Activated naive CD4-positive, alpha-beta T cell treated with anti-CD3 and anti-CD28 coated beads, Interleukin-2, amount 50 U/mL, for 72 hours (primary cell): ENCODE data around the gene UBA6. TPM values are rescaled to one million over a fixed set of nuclear protein-coding genes. Genes with fewer than 3 reads are reported as not detected.
"Not testable (repeated sequence)": the region's sequence is repeated elsewhere in the genome, so short reads cannot be mapped to it uniquely, and the experiment has no call there.

Experiments used
- ATAC-seq, 2 donors: fragments of 150-1000 bp; cut with Tn5 transposase; 2 replicates each; pipeline ENCODE4 v1.10.0; 2021; ENCODE audit warnings: mild to moderate bottlenecking in 2 of 2, moderate library complexity in 2 of 2
- DNase-seq, 2 donors: peaks; one replicate each; pipeline ENCODE4 v3.0.0; 2021 to 2022; ENCODE audit warnings: low spot score in 2 of 2
- H3K27ac Mint-ChIP-seq, 2 donors: one replicate each; pipeline ENCODE4 v1.8.0; 2022; ENCODE audit warnings: mild to moderate bottlenecking in 2 of 2, mixed read lengths in 2 of 2
- H3K36me3 Mint-ChIP-seq, 2 donors: one replicate each; pipeline ENCODE4 v1.8.0; 2022; ENCODE audit warnings: mixed read lengths in 2 of 2
- H3K9me3 Mint-ChIP-seq, 2 donors: one replicate each; pipeline ENCODE4 v1.8.0; 2022; ENCODE audit warnings: mixed read lengths in 2 of 2
- total RNA-seq, 2 donors: library from RNA; stranded (reverse); gene quantifications; one replicate each; pipeline ENCODE4 v1.2.3, GENCODE V29; 2022

The UBA6 gene
- total RNA-seq, 2 donors from 2014 or later: 90.0 to 94.6 TPM

DNA sequence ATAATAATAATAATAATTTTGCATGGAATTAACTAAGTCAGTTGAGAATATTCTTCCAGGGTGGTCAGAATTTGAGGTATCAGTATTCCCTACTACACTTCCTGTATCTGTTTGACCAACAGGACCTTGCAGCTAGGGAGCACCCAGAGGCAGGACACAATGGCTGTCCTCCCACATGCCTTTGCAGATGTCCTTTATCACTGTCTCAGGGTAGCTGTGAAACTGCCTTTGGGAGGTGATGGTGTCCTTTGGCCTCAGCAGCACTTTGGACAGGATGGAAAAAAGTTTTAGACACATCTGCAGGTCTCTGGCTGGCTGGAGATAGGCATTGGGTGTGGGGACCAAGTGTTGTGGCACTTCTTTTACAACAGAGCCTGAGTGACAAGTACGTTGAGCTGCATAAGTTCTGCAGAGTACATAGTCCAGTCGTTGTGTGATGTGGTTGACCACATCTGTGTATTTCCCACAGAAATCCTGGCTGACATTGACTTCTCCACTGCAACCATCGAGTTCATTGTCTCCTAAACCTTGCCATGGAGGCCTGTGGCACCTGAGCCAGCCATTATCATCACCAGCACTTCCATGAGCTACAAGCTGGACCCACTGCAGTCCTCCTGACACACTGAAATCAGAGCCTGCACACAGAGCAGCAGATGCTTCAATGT, 19.1 kb upstream of the UBA6 start:
- Mint-ChIP-seq H3K27ac (no peak overlapping the region), H3K9me3 (peaks cover 0 to 4% of the 10 kb centered on the region in 2 donors), H3K36me3 (peaks cover 15 to 19% of the 10 kb centered on the region in 2 donors)
- DNase-seq (no peak), ATAC-seq (no peak)

DNA sequence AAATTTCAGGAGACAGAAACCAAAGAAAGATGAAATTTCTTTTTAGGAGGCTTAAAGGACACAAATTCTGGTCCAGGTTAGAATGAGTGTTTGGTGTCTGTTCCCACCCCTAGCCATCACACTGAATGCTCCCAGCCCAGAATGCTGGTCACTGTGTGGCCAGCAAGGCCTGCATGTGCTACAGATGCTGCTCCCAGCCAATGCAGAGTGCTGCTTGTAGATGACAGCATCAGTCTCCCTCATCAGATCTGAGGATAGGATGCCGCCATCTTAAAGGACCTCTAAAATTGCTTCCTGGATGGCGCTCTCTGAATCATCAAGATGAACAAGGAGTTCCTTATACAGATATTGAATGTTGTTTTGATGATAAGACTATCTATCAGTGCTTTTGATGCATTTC, 17.9 kb upstream of the UBA6 start:
- Mint-ChIP-seq H3K9me3 (peaks cover 0 to 2% of the 10 kb centered on the region in 2 donors), H3K27ac (no peak overlapping the region), H3K36me3 (peaks cover 19 to 24% of the 10 kb centered on the region in 2 donors)
- ATAC-seq (no peak), DNase-seq (no peak)

DNA sequence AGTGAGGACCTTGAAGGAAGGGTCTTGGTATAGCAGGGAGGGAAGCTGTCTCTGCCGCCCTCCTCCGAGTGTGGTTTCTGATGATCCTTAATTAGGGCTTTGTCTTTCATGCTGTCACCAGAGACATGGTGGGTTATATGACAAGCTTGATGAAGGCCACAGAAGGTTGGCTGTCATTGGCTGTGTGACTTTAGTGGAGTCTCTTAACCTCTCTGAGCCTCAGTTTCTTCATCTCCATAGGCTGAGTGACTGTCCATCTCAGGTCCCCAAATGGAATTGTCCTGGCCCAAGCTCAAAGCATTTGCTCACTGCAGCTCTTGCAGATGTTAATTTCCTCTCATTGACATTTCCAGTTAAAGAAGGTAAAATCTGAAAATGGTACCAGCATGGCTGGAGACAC, 16.6 kb upstream of the UBA6 start:
- H3K9me3 Mint-ChIP-seq: no peaks in the 10 kb centered on the region
- no peak for ATAC-seq
- DNase-seq: no peak
- H3K27ac Mint-ChIP-seq: no peak overlapping the region
- peaks cover 19 to 24% of the 10 kb centered on the region in 2 donors for H3K36me3 Mint-ChIP-seq

DNA sequence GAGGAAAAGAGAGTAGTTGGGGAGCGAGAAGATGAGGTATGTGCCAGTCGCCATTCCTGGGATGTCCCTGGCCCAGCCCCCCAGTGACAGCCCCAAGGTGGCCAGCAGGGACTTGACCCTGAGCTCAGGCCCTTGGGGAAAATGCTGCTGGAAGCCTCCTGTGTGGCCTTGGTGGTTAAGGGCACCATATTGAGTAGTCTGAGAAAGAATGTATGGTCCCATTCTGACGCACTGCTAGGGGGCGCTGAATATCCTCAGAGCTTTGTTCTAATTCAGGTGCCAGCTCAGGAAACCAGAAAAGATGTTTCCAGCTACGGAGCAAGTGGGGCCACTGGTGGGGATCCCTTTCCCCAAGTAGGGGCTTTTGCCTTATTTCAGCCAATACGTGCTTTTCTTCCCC, 14.0 kb upstream of the UBA6 start:
- Mint-ChIP-seq H3K9me3 (no peaks in the 10 kb centered on the region), H3K27ac (peak overlapping the region in 1 of 2 donors; percentile 86), H3K36me3 (peaks cover 6 to 14% of the 10 kb centered on the region in 2 donors)
- no peak for DNase-seq
- ATAC-seq: no peak

DNA sequence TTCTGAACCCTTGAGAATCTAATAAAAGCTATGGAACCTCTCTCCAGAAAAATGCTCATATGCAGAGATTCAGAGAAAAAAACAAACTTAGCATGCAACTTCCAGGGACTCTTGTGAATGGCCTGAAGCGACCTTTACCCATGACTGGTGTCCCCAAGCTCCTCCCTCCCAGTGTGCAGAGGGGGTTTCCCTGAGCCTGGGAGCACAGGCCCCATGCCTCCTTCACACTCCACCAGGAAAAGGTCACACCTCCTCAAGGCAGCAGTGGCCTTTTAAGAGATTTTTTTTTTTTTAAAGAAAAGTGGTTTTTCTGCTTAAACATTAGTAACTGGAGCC, 13.3 kb upstream of the UBA6 start:
- peak; percentile 80 to 100 for ATAC-seq
- peak; percentile 29 to 69 for DNase-seq
- peaks cover 13 to 14% of the 10 kb centered on the region in 2 donors for H3K36me3 Mint-ChIP-seq
- peak overlapping the region; percentile 44 to 86 for H3K27ac Mint-ChIP-seq
- H3K9me3 Mint-ChIP-seq: no peaks in the 10 kb centered on the region

DNA sequence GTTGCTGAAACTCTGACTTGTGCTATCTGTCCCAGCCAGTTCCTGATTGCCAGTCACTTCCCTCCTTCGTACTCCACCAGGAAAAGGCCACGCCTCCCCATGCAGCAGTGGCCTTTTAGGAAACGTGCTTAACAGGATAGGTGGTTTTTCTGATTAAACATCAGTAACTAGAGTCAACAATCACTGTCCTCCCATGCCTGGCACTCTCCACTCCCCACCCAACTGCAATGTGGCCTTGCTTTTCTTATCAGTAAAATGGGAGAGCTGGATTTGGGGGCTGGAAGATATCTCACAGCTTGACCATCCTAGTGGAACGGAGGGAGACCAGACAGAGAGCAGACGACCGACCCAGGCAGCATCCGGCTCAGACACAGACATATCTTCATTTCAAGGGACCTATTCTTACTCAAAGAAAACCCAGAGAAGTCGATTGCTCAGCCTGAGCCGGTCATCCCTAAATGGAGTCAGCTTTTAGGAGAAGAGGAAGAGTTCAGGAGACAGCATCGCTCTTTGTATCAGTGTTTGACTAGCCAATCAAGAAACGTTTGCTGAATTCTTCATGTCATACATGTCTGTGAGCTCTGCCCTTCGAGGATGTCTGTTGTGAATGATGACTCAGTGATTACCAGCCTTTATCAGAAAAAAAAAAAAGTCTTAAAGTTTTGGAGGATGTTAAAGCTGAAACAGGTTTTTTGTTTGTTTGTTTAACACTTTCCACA, 12.7 kb upstream of the UBA6 start:
- Mint-ChIP-seq H3K36me3 (peaks cover 14 to 16% of the 10 kb centered on the region in 2 donors), H3K9me3 (no peaks in the 10 kb centered on the region), H3K27ac (peak overlapping the region; percentile 17 to 86)
- ATAC-seq (peak; percentile 67 to 70), DNase-seq (no peak)

DNA sequence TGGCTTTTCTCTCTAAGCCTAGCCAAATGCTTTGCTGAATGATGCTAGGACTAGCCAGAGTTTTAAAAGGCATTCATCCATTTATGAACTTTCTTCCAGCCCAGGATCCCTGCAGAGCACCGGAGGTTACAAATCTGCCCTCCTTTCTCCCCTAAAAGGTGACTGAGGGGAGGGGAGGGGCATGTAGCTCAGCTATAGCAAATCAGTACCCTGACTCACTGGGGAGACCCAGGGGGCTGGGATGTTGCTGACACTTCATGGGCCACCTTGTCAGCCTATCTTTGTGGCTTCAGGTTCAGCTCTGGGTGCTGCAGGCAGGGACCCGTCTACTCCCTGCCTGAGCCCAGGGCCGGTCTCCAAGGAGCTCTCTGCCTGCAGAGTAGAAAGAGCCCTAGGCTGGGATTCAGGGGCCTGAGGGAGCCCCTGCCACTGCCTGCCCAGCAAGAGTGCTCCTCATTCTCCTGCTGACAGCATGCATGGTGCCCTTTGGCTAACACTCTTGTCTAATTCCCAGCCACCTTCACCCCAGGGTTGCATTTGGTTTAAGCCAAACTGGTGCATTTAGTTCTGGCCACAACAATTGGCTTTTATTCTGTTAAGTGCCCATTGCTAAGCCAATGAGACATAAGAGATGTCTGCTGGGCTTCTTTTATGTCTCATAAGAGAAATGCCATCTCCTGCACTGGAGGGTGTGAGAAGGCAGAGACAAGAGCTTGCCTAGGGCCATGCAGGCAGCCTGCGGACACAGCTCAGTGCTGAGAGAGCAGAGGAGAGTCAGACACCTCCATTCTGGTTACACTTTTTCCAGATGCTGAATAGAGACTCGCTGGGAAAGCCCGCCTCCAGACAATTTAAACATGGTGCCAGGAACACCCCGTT, 11.9 kb upstream of the UBA6 start:
- peaks cover 18 to 24% of the 10 kb centered on the region in 2 donors for H3K36me3 Mint-ChIP-seq
- ATAC-seq: no peak

DNA sequence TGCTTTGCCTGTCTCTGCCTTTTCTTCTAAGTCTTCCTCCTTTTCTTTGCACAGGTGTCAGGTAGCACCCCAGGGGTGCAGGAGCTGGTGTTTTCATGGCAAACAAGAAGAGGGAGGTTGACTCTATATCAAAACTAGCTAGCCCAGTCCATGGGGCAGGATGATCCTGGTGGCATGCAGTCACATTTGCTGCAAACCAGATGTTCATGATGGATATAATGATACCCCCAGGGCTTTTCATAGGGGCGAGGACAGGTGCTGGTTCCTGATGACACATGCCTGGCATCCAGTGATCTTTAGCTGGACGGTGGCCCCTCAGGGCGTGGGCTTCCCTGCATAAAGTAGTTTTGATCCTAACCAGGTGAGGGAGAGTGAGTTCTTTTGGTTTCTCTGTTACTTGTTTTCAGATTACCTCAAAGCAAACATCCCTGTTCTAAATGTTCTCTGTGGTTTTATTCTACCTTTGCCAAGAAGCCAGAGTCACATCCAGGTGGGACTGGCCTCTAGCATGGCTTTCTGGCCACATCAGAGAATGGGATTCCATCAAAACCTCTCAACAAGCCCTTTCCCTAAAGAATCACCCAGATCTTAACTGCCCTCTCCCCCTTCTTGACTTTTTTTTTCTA, 11.2 kb upstream of the UBA6 start:
- DNase-seq: no peak
- Mint-ChIP-seq H3K36me3 (peaks cover 18 to 31% of the 10 kb centered on the region in 2 donors), H3K27ac (peak overlapping the region in 1 of 2 donors; percentile 56), H3K9me3 (no peaks in the 10 kb centered on the region)
- no peak for ATAC-seq

More for the DNA sequence above, 11.9 kb upstream of the UBA6 start:
- Mint-ChIP-seq H3K9me3 (no peaks in the 10 kb centered on the region), H3K27ac (peak overlapping the region; percentile 56 to 86)
- DNase-seq: no peak

DNA sequence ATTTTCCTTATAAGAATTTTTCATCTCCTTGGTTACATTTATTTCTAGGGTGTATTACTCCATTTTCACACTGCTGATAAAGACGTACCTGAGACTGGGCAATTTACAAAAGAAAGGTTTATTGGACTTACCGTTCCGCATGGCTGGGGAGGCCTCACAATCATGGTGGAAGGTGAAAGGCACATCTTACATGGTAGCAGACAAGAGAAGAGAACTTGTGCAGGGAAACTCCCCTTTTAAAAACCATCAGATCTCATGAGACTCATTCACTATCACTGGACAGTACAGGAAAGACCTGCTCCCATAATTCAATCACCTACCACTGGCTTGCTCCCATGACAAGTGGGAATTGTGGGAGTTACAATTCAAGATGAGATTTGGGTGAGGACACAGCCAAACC, 5.7 kb upstream of the UBA6 start:
- H3K27ac Mint-ChIP-seq, DNase-seq, ATAC-seq: not testable (repeated sequence)
- Mint-ChIP-seq H3K9me3 (peaks cover 9 to 23% of the 10 kb centered on the region in 2 donors), H3K36me3 (peaks cover 35 to 72% of the 10 kb centered on the region in 2 donors)

DNA sequence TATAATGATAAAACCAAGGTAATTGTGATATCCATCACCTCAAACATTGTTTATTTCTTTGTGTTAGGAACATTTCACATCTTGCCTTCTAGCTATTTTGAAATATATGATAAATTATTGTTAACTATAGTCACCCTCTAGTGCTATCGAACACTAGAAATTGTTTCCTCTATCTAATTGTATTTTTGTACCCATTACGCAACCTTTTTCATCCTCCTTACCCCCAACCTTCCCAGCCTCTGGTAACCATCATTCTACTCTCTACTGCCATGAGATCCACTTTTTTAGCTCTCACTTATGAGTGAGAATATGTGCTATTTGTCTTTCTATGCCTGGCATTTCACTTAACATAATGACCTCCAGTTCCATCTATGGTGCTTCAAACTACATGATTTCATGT, 3.9 kb upstream of the UBA6 start:
- H3K36me3 Mint-ChIP-seq: peaks cover 50 to 83% of the 10 kb centered on the region in 2 donors
- H3K27ac Mint-ChIP-seq: no peak overlapping the region
- no peak for DNase-seq
- no peak for ATAC-seq
- H3K9me3 Mint-ChIP-seq: peaks cover 9 to 23% of the 10 kb centered on the region in 2 donors

DNA sequence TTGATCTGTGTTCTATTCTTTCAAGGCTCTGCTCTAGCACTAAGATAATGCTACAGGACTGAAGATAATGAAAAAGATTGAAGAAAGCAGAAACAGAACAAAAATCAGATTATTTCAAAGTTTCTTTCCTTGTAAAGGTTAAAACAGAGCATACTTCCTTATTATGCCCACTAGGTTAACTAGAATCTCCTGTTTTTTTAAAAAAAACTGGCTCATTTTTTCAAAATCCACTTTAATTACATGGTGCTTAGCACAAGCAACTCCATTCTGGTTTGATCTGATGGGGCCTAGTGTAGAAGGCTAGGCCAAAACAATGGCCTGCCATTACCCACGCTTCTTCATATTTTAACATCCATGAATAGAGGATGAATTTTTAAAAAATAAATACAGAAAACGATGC, 1.2 kb upstream of the UBA6 start:
- DNase-seq (no peak), ATAC-seq (no peak)
- Mint-ChIP-seq H3K36me3 (peaks cover 45 to 71% of the 10 kb centered on the region in 2 donors), H3K27ac (peak overlapping the region in 1 of 2 donors; percentile 88), H3K9me3 (peaks cover 9 to 23% of the 10 kb centered on the region in 2 donors)

DNA sequence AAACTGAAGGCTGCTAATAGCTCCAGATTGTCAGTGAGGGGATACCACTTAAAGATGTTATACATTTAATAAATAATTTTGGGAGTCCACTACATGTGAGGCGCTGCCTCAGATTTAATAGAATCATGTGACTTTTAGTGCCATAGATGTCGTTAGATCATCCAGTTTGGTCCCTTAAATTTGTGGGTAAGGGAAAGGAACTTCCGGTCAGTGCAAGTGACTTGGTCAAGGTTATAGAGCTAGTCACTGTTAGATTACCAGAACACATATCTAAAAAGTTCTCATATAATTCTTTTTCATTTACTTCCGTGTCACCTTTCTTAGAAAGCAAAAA, 529 bp upstream of the UBA6 start:
- Mint-ChIP-seq H3K36me3 (peaks cover 41 to 65% of the 10 kb centered on the region in 2 donors), H3K27ac (peak overlapping the region; percentile 88 to 97), H3K9me3 (peaks cover 6 to 19% of the 10 kb centered on the region in 2 donors)
- no peak for ATAC-seq
- no peak for DNase-seq

DNA sequence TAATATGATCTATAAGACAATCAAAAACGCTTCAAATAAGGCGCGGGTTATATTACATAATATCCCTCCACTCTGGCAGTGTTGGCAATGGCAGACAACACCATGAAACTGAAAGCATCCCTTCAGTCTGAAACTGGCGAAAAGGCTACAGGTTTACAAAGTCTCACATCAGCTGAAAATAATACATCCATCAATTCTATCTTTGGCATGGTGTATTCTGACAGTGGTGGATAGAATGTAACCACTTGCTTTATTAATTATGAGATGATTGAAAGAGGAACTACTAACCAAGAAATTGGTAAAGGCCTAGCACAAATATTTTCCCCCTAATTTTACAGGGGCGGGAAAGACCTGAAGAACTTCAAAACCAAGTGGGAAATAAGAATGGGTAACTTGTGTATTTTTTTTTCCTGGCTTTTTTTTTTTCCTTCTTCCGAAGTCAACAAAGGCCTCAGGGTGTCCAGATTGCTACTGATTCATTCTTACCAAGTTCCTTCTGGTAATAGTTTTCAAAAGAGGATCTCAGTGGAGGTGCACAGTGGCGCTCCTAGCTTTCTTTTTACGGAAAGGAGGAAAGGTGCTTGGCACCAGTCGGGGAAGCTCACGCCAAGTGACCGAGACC, 728 bp downstream of the UBA6 start:
- Mint-ChIP-seq H3K36me3 (peaks cover 28 to 64% of the 10 kb centered on the region in 2 donors), H3K9me3 (peaks cover 0 to 10% of the 10 kb centered on the region in 2 donors), H3K27ac (peak overlapping the region; percentile 88)
- ATAC-seq (peak in 1 of 2 donors; percentile 1), DNase-seq (no peak)

DNA sequence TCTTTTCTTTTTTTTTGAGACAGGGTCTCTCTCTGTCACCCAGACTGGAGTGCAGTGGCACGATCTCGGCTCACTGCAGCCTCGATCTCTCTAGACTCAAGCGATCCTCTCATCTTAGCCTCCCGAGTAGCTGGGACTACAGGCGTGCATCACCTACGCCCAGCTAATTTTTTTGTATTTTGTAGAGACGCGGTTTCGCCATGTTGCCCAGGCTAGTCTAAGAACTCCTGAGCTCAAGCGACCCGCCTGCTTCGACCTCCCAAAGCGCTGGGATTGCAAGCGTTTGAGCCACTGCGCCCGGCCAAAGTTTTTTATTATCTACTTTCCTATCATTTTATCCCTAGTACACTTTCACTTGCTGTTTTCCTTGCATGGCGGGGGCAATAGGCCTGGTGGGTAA, 1.4 kb downstream of the UBA6 start:
- ATAC-seq (no peak), DNase-seq (no peak)
- H3K36me3 Mint-ChIP-seq: peaks cover 24 to 64% of the 10 kb centered on the region in 2 donors
- peak overlapping the region; percentile 88 for H3K27ac Mint-ChIP-seq
- H3K9me3 Mint-ChIP-seq: peaks cover 0 to 4% of the 10 kb centered on the region in 2 donors

DNA sequence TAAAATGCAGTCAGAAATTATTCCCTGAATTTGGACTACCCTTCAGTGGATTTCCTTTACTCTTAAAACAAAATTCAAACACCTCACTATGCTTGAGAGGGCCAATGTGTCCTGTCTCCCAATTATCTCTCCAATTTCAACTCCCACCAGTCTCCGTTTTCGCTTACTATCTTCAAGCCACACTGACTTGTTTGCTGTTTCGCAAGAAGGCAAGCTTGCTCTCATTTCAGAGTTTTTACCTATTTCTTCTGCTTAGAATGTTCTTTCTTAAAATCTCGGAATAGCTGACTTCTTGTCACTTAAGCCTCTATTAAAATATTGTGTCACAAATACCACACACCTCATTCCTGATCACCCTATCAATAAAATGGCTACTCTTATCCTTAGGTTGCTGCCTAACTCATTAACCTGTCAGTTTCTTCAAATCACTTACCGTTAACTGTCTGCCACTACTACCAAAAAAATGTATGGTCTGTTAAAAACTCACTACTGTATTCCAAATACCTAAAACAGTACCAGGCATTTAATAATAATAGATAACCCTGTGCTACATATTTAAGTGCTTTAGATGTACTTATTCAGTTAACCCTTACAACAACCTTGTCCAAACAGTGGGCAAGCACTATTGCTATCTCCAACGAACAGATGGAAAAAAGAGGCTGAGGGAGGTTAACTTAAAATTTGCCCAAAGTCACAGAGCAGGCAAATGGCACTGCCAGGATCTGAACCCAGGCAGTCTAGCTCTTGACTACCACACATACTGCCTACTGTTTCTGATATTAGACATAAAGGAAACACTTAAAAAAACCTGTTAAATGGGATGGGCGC, 2.9 kb downstream of the UBA6 start:
- peaks cover 20 to 61% of the 10 kb centered on the region in 2 donors for H3K36me3 Mint-ChIP-seq
- ATAC-seq: no peak

More for the DNA sequence above, 2.9 kb downstream of the UBA6 start:
- DNase-seq: no peak
- no peaks in the 10 kb centered on the region for H3K9me3 Mint-ChIP-seq
- H3K27ac Mint-ChIP-seq: no peak overlapping the region
